T47D (cell line): Measurements from ENCODE around the gene CNOT4.

Experiments used
- DNase-seq, 2 experiments: peaks; one replicate each; pipeline versions ENCODE4 v3.0.0 to v3.0.0-alpha.2; 2011 to 2012; ENCODE audit warnings: low read depth in 1 of 2, low spot score in 1 of 2
- JUND ChIP-seq: IDR thresholded peaks from 2 replicates; pipeline ENCODE4 v1.6.1; 2012; ENCODE audit warnings: low read depth
- in situ Hi-C: cut with HindIII; loops from 2 replicates; pipeline ENCODE4 v1.10.0; 2016; ENCODE audit warnings: low sequenced_read_pairs, low pct_unique_long_range_greater_than_20kb

Gene CNOT4

GRCh38 chr7:135397689-135398088 lies 112.2 kb downstream of the CNOT4 start:
- in situ Hi-C loops, result no loop called here
- no peak for DNase-seq
- no peak for TF ChIP-seq JUND

DNA sequence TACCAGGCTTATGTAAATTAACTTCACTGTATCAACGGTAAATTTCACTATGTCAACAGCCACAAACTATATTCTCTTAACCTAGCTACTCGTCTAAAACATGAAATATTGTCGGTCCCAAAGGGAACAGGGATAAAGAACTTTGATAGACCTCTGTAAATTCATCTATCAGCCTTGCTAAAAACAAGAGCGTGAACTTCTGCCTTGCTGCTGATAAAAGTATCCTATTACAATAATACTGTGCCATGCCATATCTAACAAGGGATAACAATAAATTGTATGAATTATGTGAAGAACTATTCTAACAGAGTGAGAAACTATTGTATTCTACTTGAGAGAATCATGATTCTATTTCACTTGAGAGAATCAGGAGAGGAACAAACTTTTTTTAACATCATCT lies 117.2 kb downstream of the CNOT4 start:
- no peak for DNase-seq
- in situ Hi-C loops, result no loop called here
- TF ChIP-seq JUND, result no peak

DNA sequence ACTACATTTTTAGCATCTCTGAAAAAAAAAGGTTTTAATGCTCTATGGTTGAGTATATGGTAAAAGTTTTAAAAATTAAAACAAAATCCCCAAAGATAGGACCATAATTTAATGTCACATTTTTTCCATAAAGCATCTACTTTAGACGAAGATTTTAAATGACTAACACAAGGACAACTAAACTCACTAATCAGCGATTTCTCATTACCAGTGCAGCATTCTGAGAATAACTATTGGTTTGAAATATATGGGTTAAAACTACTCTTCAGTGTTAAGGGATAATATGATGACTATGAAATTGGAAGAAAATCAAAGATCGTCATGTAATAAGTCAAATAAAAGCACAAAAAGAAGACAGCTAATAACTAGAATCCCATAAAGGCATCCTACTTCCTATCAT lies 118.4 kb downstream of the CNOT4 start:
- DNase-seq, result no peak
- in situ Hi-C loops, result no loop called here
- TF ChIP-seq JUND, result no peak

DNA sequence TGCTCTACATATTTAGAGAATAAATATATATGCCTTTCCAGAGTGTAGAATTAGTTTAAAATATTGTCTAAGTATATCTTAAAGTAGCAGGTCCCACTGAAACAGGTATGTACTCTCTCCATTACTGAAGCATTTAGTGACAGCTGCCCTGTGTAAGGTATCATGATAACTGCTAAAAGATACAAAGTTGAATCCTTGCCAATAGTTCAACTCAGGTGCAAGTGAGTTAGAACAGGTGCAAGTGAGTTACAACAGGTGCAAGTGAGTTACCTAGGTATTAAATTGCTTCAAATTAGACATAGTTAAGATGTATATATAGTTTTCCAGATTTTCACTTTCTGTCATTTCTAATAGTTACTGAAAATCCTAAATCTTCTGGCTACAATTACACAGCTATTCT lies 119.1 kb downstream of the CNOT4 start:
- DNase-seq, result no peak
- in situ Hi-C loops, result no loop called here
- no peak for TF ChIP-seq JUND

DNA sequence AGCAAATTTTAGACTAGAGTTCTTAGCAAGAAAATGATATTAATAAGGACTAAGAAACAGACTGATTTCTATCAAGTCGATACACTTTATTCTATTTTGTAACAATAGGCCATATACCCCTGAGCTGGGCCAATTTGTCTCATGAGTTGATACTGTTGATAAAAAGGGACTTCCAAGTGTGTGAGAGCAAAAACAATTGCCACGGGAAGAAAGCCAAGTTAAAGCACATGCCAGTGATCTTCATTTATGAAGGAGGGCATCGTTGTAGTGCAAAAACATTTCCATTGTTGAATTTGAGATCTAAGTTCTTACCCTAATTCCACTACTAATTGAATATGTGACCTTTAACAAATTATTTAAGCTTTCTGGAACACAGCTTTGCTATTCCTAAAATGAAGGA lies 119.9 kb downstream of the CNOT4 start:
- in situ Hi-C loops, result no loop called here
- no peak for TF ChIP-seq JUND
- DNase-seq, result no peak

- TF ChIP-seq JUND, result no peak
- in situ Hi-C loops, result no loop called here
- DNase-seq, result no peak
These were observed 121.3 kb downstream of the CNOT4 start for GRCh38 chr7:135388616-135389015.

DNA sequence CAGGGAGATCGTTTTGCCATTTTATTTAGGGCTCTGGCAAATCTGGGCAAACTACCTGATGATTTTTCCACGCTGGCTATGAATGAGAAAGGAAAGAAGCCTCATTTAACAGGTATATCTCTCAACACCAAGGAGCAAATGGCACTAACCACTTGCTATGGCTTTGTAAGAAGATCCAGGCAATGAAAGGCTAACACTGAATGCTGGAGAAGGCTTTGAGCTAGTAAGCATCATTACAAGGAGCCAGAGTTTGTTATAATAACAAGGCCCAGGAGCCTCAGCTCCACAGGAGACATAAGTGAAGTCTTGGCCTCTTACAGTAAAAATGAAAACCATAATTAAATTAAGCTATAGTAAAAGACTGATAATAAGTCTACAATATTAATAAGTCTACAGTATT lies 123.1 kb downstream of the CNOT4 start:
- TF ChIP-seq JUND, result no peak
- DNase-seq, result no peak
- in situ Hi-C loops, result no loop called here

- no peak for DNase-seq
- in situ Hi-C loops, result no loop called here
- TF ChIP-seq JUND, result no peak
These were observed 123.7 kb downstream of the CNOT4 start for GRCh38 chr7:135386181-135386580.

GRCh38 chr7:135385209-135385608 lies 124.7 kb downstream of the CNOT4 start:
- TF ChIP-seq JUND, result no peak
- in situ Hi-C loops, result no loop called here
- DNase-seq, result peak in 1 of 2 experiments; percentile 2

DNA sequence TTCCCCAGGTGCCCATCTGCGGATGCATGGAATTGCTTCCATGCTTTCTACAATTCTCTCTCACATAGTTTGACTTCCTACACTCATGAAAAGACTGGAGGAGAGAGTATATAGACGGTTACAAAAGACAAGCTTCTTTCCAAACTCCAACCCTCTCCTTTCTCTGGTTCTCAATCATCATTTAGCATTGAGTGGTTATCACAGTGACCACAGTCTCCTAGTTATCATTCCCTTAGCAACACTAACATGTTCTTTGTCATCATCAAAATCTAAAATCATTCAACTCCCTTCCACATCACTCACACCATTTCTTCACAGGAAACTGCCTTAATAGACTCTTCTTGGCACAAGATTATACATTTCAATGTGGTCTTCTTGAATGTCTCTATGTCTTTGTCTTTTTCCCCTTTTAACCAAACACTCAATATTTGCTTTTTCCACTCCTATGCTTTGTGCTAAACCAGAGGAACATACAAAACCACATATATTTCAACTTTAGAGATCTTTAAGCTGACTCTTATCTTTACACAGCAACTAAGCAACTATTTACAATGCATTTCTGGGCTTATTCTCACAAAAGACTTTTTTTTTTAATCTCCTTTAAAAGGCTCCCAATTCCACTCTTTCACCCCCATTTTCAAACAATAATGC lies 126.3 kb downstream of the CNOT4 start:
- no peak for TF ChIP-seq JUND
- in situ Hi-C loops, result no loop called here
- DNase-seq, result no peak

GRCh38 chr7:135382173-135382572 lies 127.7 kb downstream of the CNOT4 start:
- in situ Hi-C loops, result no loop called here
- DNase-seq, result no peak
- TF ChIP-seq JUND, result no peak

DNA sequence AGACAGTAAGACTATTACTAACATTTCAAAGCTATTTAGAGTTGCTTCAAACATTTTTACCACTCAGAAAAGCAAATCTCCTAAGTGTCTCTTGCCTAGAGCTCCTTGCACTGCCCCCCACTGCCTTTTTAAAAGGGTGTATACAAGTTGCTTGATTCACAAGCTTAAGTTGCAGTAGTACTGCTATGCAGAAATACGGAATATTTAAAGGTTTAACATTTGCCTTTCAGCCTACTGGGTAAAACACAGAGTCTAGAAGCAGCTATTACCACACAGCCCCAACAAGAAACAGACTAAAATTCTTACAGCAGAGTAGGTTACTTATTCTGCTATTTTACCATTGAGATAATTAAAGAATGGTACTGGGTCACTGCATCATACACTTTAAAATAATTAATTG lies 128.5 kb downstream of the CNOT4 start:
- TF ChIP-seq JUND, result no peak
- in situ Hi-C loops, result no loop called here
- DNase-seq, result no peak

- in situ Hi-C loops, result no loop called here
- no peak for TF ChIP-seq JUND
- DNase-seq, result no peak
These were observed 129.6 kb downstream of the CNOT4 start for GRCh38 chr7:135380351-135380750.

- DNase-seq, result no peak
- in situ Hi-C loops, result no loop called here
- TF ChIP-seq JUND, result no peak
These were observed 132.7 kb downstream of the CNOT4 start for GRCh38 chr7:135377171-135377570.
